A673 (cell line): ENCODE results near the gene PSMG1. TPM values are rescaled to one million over a fixed set of nuclear protein-coding genes. Genes with fewer than 3 reads are reported as not detected.

ENCODE experiments used
- BruUV-seq: library from RNA; stranded (reverse); fragments of 400-500 nt; replicated peaks from 2 replicates; lab custom pipeline; 2021; lab: Mats Ljungman, UMichigan
- CTCF ChIA-PET: fragments of 300-600 bp; sonication (Branson Sonifier 250); formaldehyde crosslinking; loops from one replicate; lab custom pipeline; 2022; ENCODE audit warnings: antibody characterized with exemption; lab: Charles Lee
- POLR2A ChIA-PET: fragments of 300-600 bp; sonication (Branson Sonifier 250); formaldehyde crosslinking; loops from one replicate; lab custom pipeline; 2022; ENCODE audit warnings: antibody characterized with exemption; ENCODE audit not compliant: low non-redundant PET; lab: Charles Lee
- DNase-seq: peaks from one replicate; pipeline ENCODE4 v3.0.0-alpha.2; 2015; ENCODE audit warnings: low spot score
- H3K27ac ChIP-seq: fragments of 200-600 bp; sonication (generic); 2 replicates; pipeline ENCODE4 v1.5.1; 2016; ENCODE audit warnings: mixed run types, low read depth, mild to moderate bottlenecking, mixed read lengths, antibody characterized with exemption, low read length; ENCODE audit not compliant: poor library complexity, severe bottlenecking
- H3K27me3 ChIP-seq: fragments of 200-600 bp; sonication (generic); replicated peaks from 2 replicates; pipeline ENCODE4 v1.6.1; 2017; ENCODE audit warnings: mixed run types, low read depth, mild to moderate bottlenecking, mixed read lengths, antibody characterized with exemption, low read length; ENCODE audit not compliant: insufficient read depth, poor library complexity
- H3K36me3 ChIP-seq: fragments of 200-600 bp; sonication (generic); 2 replicates; pipeline ENCODE4 v1.6.1; 2016; ENCODE audit warnings: mixed run types, mild to moderate bottlenecking, mixed read lengths, antibody characterized with exemption, low read length; ENCODE audit not compliant: insufficient read depth, poor library complexity, severe bottlenecking
- H3K4me1 ChIP-seq: fragments of 200-600 bp; sonication (generic); 2 replicates; pipeline ENCODE4 v1.6.1; 2017; ENCODE audit warnings: mixed run types, mild to moderate bottlenecking, mixed read lengths, antibody characterized with exemption, low read length; ENCODE audit not compliant: insufficient read depth, poor library complexity, severe bottlenecking
- H3K4me3 ChIP-seq: fragments of 200-600 bp; sonication (generic); 2 replicates; pipeline ENCODE4 v1.5.1; 2016; ENCODE audit warnings: low read depth, mixed run types, mild to moderate bottlenecking, mixed read lengths, low read length; ENCODE audit not compliant: poor library complexity, severe bottlenecking
- H3K9me3 ChIP-seq: fragments of 200-600 bp; sonication (generic); 2 replicates; pipeline ENCODE4 v1.6.1; 2016; ENCODE audit warnings: mixed run types, low read depth, mild to moderate bottlenecking, mixed read lengths, antibody characterized with exemption, low read length; ENCODE audit not compliant: poor library complexity, severe bottlenecking
- EZH2 ChIP-seq: fragments of 200-600 bp; sonication (generic); IDR thresholded peaks from 2 replicates; pipeline ENCODE4 v1.6.1; 2017; ENCODE audit warnings: borderline replicate concordance, low read depth, mild to moderate bottlenecking, mixed read lengths, antibody characterized with exemption, low read length; ENCODE audit not compliant: poor library complexity, severe bottlenecking
- intact Hi-C: fragments of 100-400 bp; cut with micrococcal nuclease; formaldehyde crosslinking; loops from one replicate; pipeline ENCODE4 v1.10.0; 2022; ENCODE audit not compliant: unreplicated experiment
- total RNA-seq: library from RNA; stranded (reverse); gene quantifications from 2 replicates; pipeline ENCODE4 v1.2.3, GENCODE V29; 2021
- TF ChIP-seq, protein P1 (sequence below): fragments of 300-800, 200-600 bp; sonication (generic); conservative IDR thresholded peaks from 2 replicates; pipeline ENCODE4 v1.5.1; 2017; ENCODE audit warnings: low read depth, mild to moderate bottlenecking, antibody characterized with exemption, low read length, moderate library complexity, mixed read lengths

PSMG1 gene
- total RNA-seq, 1 experiment from 2014 or later = 101 TPM

DNA sequence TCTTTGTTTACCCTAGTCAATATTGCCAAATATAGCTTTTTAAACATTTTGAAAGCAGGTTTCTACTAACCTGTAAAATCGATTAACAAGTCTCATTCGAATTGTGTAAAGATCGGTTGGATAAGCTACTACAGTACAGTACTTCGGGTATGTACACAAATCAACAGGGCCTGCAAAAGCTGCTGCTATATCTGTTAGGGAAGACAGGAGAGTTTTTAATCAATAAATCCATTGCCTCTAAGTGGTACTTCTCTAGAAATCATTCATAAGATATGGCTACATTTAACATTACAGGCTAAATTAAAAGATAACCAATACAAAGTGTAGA, 34.8 kb upstream of the PSMG1 start:
- BruUV-seq = no TSS peak
- Histone ChIP-seq H3K36me3 (peaks cover 6% of the 10 kb centered on the region), H3K4me1 (no peaks in the 10 kb centered on the region), H3K27me3 (no peaks in the 10 kb centered on the region), H3K9me3 (no peaks in the 10 kb centered on the region), H3K27ac (no peak overlapping the region), H3K4me3 (no peak overlapping the region)
- TF ChIP-seq, protein P1, sequence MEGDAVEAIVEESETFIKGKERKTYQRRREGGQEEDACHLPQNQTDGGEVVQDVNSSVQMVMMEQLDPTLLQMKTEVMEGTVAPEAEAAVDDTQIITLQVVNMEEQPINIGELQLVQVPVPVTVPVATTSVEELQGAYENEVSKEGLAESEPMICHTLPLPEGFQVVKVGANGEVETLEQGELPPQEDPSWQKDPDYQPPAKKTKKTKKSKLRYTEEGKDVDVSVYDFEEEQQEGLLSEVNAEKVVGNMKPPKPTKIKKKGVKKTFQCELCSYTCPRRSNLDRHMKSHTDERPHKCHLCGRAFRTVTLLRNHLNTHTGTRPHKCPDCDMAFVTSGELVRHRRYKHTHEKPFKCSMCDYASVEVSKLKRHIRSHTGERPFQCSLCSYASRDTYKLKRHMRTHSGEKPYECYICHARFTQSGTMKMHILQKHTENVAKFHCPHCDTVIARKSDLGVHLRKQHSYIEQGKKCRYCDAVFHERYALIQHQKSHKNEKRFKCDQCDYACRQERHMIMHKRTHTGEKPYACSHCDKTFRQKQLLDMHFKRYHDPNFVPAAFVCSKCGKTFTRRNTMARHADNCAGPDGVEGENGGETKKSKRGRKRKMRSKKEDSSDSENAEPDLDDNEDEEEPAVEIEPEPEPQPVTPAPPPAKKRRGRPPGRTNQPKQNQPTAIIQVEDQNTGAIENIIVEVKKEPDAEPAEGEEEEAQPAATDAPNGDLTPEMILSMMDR = no peak
- TF ChIP-seq EZH2 = no peak
- intact Hi-C loops = no loop called here
- CTCF ChIA-PET = no interaction called here
- DNase-seq = no peak
- POLR2A ChIA-PET = no interaction called here

DNA sequence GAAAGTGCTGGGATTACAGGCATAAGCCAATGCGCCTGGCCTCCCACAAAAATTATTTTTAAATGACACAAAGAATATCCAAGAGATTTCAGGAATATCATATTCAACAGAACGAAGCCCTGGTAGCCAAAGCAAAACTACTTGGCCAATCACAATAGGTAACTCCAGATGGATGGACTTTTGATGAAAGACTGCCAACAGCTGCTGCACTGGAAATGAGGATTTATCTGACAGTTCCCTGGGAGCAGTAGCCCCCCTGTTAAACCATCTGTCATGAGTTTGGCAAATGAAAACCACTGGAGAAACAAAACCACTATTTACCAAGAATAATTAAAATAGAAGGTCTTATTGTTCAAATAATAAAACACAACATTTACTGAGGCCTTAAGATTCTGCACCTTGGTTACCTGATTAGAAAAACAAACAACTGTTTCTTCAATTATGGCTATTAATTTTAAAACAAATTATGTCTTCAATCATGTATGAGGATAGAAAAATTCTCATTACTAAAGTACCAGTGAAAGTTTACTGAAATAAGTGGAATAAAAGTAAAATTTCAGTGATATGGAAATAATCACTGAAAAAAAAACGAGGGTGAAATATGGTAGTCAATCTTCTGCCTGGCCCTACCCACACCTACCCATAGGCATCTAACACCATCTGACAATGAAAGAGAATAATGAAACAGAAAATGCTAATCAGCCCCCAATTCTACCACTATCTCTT, 34.3 kb upstream of the PSMG1 start:
- no peaks in the 10 kb centered on the region for H3K9me3 ChIP-seq
- no peaks in the 10 kb centered on the region for H3K4me1 ChIP-seq
- no peak for TF ChIP-seq EZH2
- TF ChIP-seq, protein P1 = no peak
- ChIA-PET POLR2A (no interaction called here), CTCF (no interaction called here)
- H3K4me3 ChIP-seq = no peak overlapping the region
- intact Hi-C loops = no loop called here
- H3K36me3 ChIP-seq = peaks cover 6% of the 10 kb centered on the region
- no TSS peak for BruUV-seq
- no peaks in the 10 kb centered on the region for H3K27me3 ChIP-seq
- H3K27ac ChIP-seq = no peak overlapping the region
- no peak for DNase-seq

DNA sequence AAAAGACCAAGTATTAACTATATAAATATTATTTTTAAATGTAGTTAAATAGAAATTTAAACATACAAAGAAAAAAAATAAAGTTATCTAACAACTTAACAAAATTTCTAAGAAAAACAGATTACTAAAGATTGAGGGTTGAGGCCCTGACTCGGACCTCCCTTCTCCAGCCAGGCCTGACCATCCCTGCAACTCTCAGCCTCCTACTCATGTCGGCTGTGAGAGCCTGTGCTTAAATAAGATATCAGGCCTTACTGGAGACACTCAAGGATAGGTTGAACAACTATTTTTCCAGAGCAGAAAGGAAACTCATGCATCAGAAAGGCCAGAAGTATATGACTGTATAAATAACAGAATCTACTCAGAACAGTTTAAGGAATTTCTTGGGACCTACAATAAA, 33.0 kb upstream of the PSMG1 start:
- Histone ChIP-seq H3K27ac (no peak overlapping the region), H3K9me3 (no peaks in the 10 kb centered on the region), H3K36me3 (peaks cover 6% of the 10 kb centered on the region), H3K27me3 (no peaks in the 10 kb centered on the region), H3K4me1 (no peaks in the 10 kb centered on the region), H3K4me3 (no peak overlapping the region)
- ChIA-PET POLR2A (no interaction called here), CTCF (no interaction called here)
- TF ChIP-seq EZH2 = no peak
- TF ChIP-seq, protein P1 = no peak
- BruUV-seq = no TSS peak
- DNase-seq = no peak
- intact Hi-C loops = no loop called here
